GM21381 (cell line): ENCODE data around the gene UROS.

Experiments
- ATAC-seq: cut with Tn5 transposase; IDR thresholded peaks from one replicate; pipeline ENCODE4 v1.9.1; 2021; ENCODE audit warnings: mild to moderate bottlenecking, moderate library complexity; ENCODE audit not compliant: unreplicated experiment

The UROS gene

GRCh38 chr10:125769175-125769574, 53.9 kb downstream of the UROS start:
- ATAC-seq = no peak

- ATAC-seq = no peak
Observed at GRCh38 chr10:125768219-125768855, 54.7 kb downstream of the UROS start.

GRCh38 chr10:125766511-125766910, 56.5 kb downstream of the UROS start:
- ATAC-seq = no peak

GRCh38 chr10:125765835-125766234, 57.2 kb downstream of the UROS start:
- no peak for ATAC-seq

GRCh38 chr10:125762692-125763648, 60.1 kb downstream of the UROS start:
- no peak for ATAC-seq

GRCh38 chr10:125761961-125762360, 61.1 kb downstream of the UROS start:
- no peak for ATAC-seq

GRCh38 chr10:125757742-125758141, 65.3 kb downstream of the UROS start:
- ATAC-seq = no peak

- ATAC-seq = no peak
Observed at GRCh38 chr10:125756853-125757487, 66.1 kb downstream of the UROS start.

- ATAC-seq = no peak
Observed at GRCh38 chr10:125756196-125756595, 66.9 kb downstream of the UROS start.

GRCh38 chr10:125747417-125747816, 75.6 kb downstream of the UROS start:
- no peak for ATAC-seq

- no peak for ATAC-seq
Observed at GRCh38 chr10:125744909-125745308, 78.1 kb downstream of the UROS start.

GRCh38 chr10:125742465-125742864, 80.6 kb downstream of the UROS start:
- ATAC-seq = no peak

GRCh38 chr10:125739994-125740679, 82.9 kb downstream of the UROS start:
- no peak for ATAC-seq
